ENCODE measurements around the gene AJM1. TPM values are rescaled to one million over a fixed set of nuclear protein-coding genes. Genes with fewer than 3 reads are reported as not detected.

Gene AJM1
- total and polyA plus RNA-seq, 2 of the 8 experiments (the other 6 are each of a cell fraction or from before 2014, with no cell fraction given): 0.12 to 0.97 TPM

- no peak overlapping the region for H3K9ac ChIP-seq (replicated peaks in 1 of 4; ENCODE audit: extremely low read depth in 1 of 4, low read depth in 3 of 4, low read length in 3 of 4)
- TF ChIP-seq POLR2A (IDR thresholded peaks at IDR 0.05; ENCODE audit: control extremely low read depth in 1 of 2, low read depth in 2 of 2, low read length in 2 of 2): no peak
- TF ChIP-seq SRF (IDR thresholded peaks at IDR 0.05; ENCODE audit: low read depth, low read length): no peak
- no peak for TF ChIP-seq CREB1 (IDR thresholded peaks at IDR 0.05)
- TF ChIP-seq SP1 (IDR thresholded peaks at IDR 0.05; ENCODE audit: low read depth, low read length): no peak
- no peak for TF ChIP-seq ZNF274 (IDR thresholded peaks at IDR 0.05; ENCODE audit: borderline replicate concordance, extremely low read depth, low read length)
- no peak for TF ChIP-seq CTBP2 (IDR thresholded peaks at IDR 0.05; ENCODE audit: borderline replicate concordance, insufficient read depth, insufficient read length, low read length)
- TF ChIP-seq RNF2 (IDR thresholded peaks at IDR 0.05; ENCODE audit: borderline replicate concordance, low read depth, low read length, missing control alignments, poor library complexity, severe bottlenecking): no peak
- TF ChIP-seq RFX5 (IDR thresholded peaks at IDR 0.05; ENCODE audit: borderline replicate concordance, low read depth, low read length): no peak
- TF ChIP-seq ATF3 (IDR thresholded peaks at IDR 0.05; ENCODE audit: insufficient read depth, low read depth, low read length): no peak
- TF ChIP-seq MAFK (IDR thresholded peaks at IDR 0.05; ENCODE audit: low read depth, low read length): no peak
Measured at GRCh38 chr9:136853596-136854112, 11.4 kb downstream of the AJM1 start.

More at GRCh38 chr9:136853596-136854112, 11.4 kb downstream of the AJM1 start:
- Histone ChIP-seq H2BK120ac (replicated peaks; ENCODE audit: low read depth, low read length) (no peak overlapping the region), H3K56ac (replicated peaks; ENCODE audit: insufficient read length, low read depth, low read length) (no peak overlapping the region), H3K4me3 (ENCODE audit: extremely low read depth in 1 of 4, insufficient read depth in 2 of 4, low read depth in 3 of 4, low read length in 4 of 4) (no peak overlapping the region), H2BK15ac (ENCODE audit: low read length) (no peak overlapping the region), H3K9me3 (ENCODE audit: insufficient read depth in 2 of 2, low read depth in 1 of 2, low read length in 1 of 2) (no peaks in the 10 kb centered on the region), H3K27me3 (replicated peaks in 1 of 4; ENCODE audit: control insufficient read depth in 3 of 4, extremely low read depth in 1 of 4, insufficient read depth in 3 of 4, low read length in 3 of 4) (no peaks in the 10 kb centered on the region), H3K18ac (ENCODE audit: extremely low read depth, low read length) (no peak overlapping the region), H2BK12ac (ENCODE audit: low read depth, low read length) (no peak overlapping the region), H4K20me1 (replicated peaks in 1 of 2; ENCODE audit: control insufficient read depth in 1 of 2, insufficient read depth in 2 of 2, low read length in 2 of 2) (peaks cover 7 to 14% of the 10 kb centered on the region in 2 experiments), H3K4ac (replicated peaks; ENCODE audit: insufficient read length, low read depth, low read length) (no peak overlapping the region), H3K23ac (ENCODE audit: insufficient read length) (no peak overlapping the region), H3K23me2 (ENCODE audit: low read depth, low read length) (peaks cover 2% of the 10 kb centered on the region; the same call in 1 of the 2 replicates), H2AK5ac (ENCODE audit: low read depth, low read length) (no peak overlapping the region), H3K36me3 (ENCODE audit: control insufficient read depth in 2 of 4, insufficient read depth in 4 of 4, low read length in 3 of 4) (peaks cover 0 to 7% (median 3%) of the 10 kb centered on the region in 4 experiments; a peak in 5 of 8 replicates), H4K8ac (ENCODE audit: extremely low read depth, insufficient read depth, low read length) (no peak overlapping the region), H3K14ac (ENCODE audit: insufficient read length) (no peak overlapping the region), H3K27ac (ENCODE audit: low read depth, low read length) (no peak overlapping the region), H2AFZ (ENCODE audit: low read length) (no peak overlapping the region), H4K91ac (replicated peaks; ENCODE audit: insufficient read length, low read length) (no peak overlapping the region), H3K4me2 (ENCODE audit: insufficient read depth in 1 of 2, low read depth in 2 of 2, low read length in 2 of 2) (no peak overlapping the region), H3K79me2 (ENCODE audit: control insufficient read depth in 1 of 2, insufficient read depth in 2 of 2, low read length in 2 of 2) (no peaks in the 10 kb centered on the region), H4K5ac (ENCODE audit: insufficient read length, low read depth, low read length) (no peak overlapping the region), H3K79me1 (ENCODE audit: low read depth, low read length) (no peaks in the 10 kb centered on the region), H2BK20ac (ENCODE audit: low read length) (no peak overlapping the region), H3K4me1 (replicated peaks in 1 of 4; ENCODE audit: control insufficient read depth in 3 of 4, insufficient read depth in 4 of 4, low read length in 3 of 4) (peaks cover 0 to 10% (median 3%) of the 10 kb centered on the region in 4 experiments; a peak in 5 of 7 replicates), H2BK5ac (ENCODE audit: low read depth, low read length) (no peak overlapping the region)
- peak in 1 of 2 experiments; percentile 45 for DNase-seq (ENCODE audit: low read depth in 1 of 2, low spot score in 2 of 2)
- WGBS, 2 experiments (ENCODE audit: extremely low coverage in 1 of 2, insufficient coverage in 1 of 2, insufficient read length in 1 of 2, insufficient replicate concordance in 2 of 2, low coverage in 1 of 2, low lambda C conversion rate in 2 of 2, missing lambda C conversion rate in 1 of 2): 91% methylated on average over 13 of the region's 18 CpGs; no CpG with 5 or more reads in 1 of the 2 experiments
- ChIA-PET CTCF (ENCODE audit: partially characterized antibody) (interaction anchor here (1.2 kb wide), 1 partner anchor 11 kb away, joined by 3 read pairs; no protein-coding TSS in a partner anchor), POLR2A (ENCODE audit: partially characterized antibody) (interaction anchor here (1.1 to 16.2 kb wide), 2 partner anchors 12 to 15 kb away, joined by 4 to 248 read pairs; partner anchors contain the start of genes AJM1 and EDF1)
- no peak for FAIRE-seq

All from H1 (cell line).